ENCODE measurements around the gene PLCB4.

DNA sequence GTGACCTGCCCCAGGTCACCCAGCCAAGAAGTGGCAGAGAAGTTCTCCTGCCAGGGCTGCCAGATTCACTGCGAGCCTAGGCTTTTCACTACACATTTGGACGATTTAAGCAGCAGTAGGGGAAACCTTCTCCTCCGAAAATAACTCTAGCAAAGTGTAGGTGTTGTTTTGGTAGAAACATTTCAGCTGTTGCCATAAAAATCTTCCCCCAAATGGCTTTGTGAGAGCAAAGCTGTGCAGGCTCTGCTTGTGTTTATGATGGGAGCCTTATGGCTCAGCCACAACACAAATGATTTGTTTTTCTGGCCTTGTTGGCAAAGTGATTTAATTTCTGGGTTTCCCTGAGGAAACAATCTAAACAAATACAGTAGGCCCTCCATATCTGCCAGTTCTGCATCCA is 81.8 kb downstream of the PLCB4 start:
- TF ChIP-seq, protein P1, sequence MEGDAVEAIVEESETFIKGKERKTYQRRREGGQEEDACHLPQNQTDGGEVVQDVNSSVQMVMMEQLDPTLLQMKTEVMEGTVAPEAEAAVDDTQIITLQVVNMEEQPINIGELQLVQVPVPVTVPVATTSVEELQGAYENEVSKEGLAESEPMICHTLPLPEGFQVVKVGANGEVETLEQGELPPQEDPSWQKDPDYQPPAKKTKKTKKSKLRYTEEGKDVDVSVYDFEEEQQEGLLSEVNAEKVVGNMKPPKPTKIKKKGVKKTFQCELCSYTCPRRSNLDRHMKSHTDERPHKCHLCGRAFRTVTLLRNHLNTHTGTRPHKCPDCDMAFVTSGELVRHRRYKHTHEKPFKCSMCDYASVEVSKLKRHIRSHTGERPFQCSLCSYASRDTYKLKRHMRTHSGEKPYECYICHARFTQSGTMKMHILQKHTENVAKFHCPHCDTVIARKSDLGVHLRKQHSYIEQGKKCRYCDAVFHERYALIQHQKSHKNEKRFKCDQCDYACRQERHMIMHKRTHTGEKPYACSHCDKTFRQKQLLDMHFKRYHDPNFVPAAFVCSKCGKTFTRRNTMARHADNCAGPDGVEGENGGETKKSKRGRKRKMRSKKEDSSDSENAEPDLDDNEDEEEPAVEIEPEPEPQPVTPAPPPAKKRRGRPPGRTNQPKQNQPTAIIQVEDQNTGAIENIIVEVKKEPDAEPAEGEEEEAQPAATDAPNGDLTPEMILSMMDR (IDR thresholded peaks at IDR 0.05): no peak
- no peak for TF ChIP-seq POLR2A (IDR thresholded peaks at IDR 0.05)

All from lower leg skin (tissue), 3 donors.